ENCODE data around the gene RPLP1.

The RPLP1 gene

DNA sequence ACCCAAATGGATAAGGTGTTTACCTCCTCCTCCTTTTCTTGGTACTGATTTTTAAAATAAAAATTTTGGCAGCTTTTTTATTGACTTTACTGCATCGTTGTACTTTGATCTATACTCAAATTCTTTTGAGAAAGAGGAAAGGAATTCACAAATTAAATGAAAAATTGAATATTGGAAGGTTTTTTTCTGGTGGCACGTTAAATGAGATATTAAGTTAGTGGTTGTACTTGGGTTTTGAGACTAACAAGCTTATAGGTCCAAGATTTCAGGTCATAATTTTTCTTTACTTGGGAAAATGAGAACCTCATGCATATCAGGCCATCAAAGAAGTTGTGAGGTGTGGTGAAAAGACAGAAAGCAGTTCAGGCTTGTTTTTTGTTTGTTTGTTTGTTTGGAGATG, 14.1 kb downstream of the RPLP1 start:
- ATAC-seq (ENCODE audit: insufficient read depth, low read depth), result no peak
- Histone ChIP-seq H3K27ac (ENCODE audit: low read length) (no peak overlapping the region), H4K20me1 (ENCODE audit: insufficient read depth, low read length) (no peaks in the 10 kb centered on the region), H3K27me3 (ENCODE audit: insufficient read depth, low read length, poor library complexity) (no peaks in the 10 kb centered on the region), H3K4me1 (ENCODE audit: insufficient read depth, low read length) (peaks cover 18% of the 10 kb centered on the region), H3K36me3 (ENCODE audit: insufficient read depth, low read length) (no peaks in the 10 kb centered on the region), H3K4me3 (ENCODE audit: low read depth in 1 of 2, low read length in 2 of 2) (no peak overlapping the region), H3K9me3 (ENCODE audit: insufficient read depth, low read length, severe bottlenecking) (no peaks in the 10 kb centered on the region), H2AFZ (ENCODE audit: low read depth, low read length) (no peak overlapping the region), H3K9ac (ENCODE audit: low read depth, low read length) (no peak overlapping the region), H3K4me2 (ENCODE audit: insufficient read depth, low read length) (no peak overlapping the region), H3K79me2 (ENCODE audit: insufficient read depth, low read length) (no peaks in the 10 kb centered on the region)
- TF ChIP-seq, protein P1, sequence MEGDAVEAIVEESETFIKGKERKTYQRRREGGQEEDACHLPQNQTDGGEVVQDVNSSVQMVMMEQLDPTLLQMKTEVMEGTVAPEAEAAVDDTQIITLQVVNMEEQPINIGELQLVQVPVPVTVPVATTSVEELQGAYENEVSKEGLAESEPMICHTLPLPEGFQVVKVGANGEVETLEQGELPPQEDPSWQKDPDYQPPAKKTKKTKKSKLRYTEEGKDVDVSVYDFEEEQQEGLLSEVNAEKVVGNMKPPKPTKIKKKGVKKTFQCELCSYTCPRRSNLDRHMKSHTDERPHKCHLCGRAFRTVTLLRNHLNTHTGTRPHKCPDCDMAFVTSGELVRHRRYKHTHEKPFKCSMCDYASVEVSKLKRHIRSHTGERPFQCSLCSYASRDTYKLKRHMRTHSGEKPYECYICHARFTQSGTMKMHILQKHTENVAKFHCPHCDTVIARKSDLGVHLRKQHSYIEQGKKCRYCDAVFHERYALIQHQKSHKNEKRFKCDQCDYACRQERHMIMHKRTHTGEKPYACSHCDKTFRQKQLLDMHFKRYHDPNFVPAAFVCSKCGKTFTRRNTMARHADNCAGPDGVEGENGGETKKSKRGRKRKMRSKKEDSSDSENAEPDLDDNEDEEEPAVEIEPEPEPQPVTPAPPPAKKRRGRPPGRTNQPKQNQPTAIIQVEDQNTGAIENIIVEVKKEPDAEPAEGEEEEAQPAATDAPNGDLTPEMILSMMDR (IDR thresholded peaks at IDR 0.05; ENCODE audit: borderline replicate concordance, extremely low read depth, low read length, poor library complexity, severe bottlenecking), result no peak
- no peak for TF ChIP-seq EZH2 (IDR thresholded peaks at IDR 0.05; ENCODE audit: borderline replicate concordance, low read depth, low read length, severe bottlenecking)
- DNase-seq, result no peak

DNA sequence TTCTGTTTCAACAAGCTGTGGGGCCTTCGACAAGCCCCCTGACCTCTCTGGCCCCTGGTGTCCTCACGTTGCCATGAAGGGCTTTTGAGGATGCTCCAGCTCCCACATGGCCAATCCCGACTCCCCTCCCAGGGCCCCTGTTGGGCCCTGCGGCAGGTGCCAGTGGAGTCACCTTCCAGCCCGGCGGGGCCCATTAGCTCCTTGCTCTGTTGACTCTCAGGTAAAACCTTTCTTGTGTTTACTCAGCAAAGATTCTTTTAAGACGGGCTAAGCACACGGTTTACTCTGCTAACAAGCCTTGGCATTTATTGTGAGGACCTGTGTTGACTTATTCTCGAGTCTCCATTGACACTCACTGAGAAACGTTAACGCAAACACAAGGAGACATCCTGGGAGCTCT, 15.0 kb downstream of the RPLP1 start:
- Histone ChIP-seq H3K27me3 (ENCODE audit: insufficient read depth, low read length, poor library complexity) (no peaks in the 10 kb centered on the region), H3K4me1 (ENCODE audit: insufficient read depth, low read length) (peaks cover 10% of the 10 kb centered on the region), H3K9ac (ENCODE audit: low read depth, low read length) (no peak overlapping the region), H3K4me3 (ENCODE audit: low read depth in 1 of 2, low read length in 2 of 2) (no peak overlapping the region), H3K27ac (ENCODE audit: low read length) (no peak overlapping the region), H3K9me3 (ENCODE audit: insufficient read depth, low read length, severe bottlenecking) (no peaks in the 10 kb centered on the region), H2AFZ (ENCODE audit: low read depth, low read length) (no peak overlapping the region), H3K36me3 (ENCODE audit: insufficient read depth, low read length) (no peaks in the 10 kb centered on the region), H3K4me2 (ENCODE audit: insufficient read depth, low read length) (no peak overlapping the region), H4K20me1 (ENCODE audit: insufficient read depth, low read length) (no peaks in the 10 kb centered on the region), H3K79me2 (ENCODE audit: insufficient read depth, low read length) (no peaks in the 10 kb centered on the region)
- no peak for TF ChIP-seq EZH2 (IDR thresholded peaks at IDR 0.05; ENCODE audit: borderline replicate concordance, low read depth, low read length, severe bottlenecking)
- TF ChIP-seq, protein P1 (IDR thresholded peaks at IDR 0.05; ENCODE audit: borderline replicate concordance, extremely low read depth, low read length, poor library complexity, severe bottlenecking), result no peak
- no peak for ATAC-seq (ENCODE audit: insufficient read depth, low read depth)
- no peak for DNase-seq

DNA sequence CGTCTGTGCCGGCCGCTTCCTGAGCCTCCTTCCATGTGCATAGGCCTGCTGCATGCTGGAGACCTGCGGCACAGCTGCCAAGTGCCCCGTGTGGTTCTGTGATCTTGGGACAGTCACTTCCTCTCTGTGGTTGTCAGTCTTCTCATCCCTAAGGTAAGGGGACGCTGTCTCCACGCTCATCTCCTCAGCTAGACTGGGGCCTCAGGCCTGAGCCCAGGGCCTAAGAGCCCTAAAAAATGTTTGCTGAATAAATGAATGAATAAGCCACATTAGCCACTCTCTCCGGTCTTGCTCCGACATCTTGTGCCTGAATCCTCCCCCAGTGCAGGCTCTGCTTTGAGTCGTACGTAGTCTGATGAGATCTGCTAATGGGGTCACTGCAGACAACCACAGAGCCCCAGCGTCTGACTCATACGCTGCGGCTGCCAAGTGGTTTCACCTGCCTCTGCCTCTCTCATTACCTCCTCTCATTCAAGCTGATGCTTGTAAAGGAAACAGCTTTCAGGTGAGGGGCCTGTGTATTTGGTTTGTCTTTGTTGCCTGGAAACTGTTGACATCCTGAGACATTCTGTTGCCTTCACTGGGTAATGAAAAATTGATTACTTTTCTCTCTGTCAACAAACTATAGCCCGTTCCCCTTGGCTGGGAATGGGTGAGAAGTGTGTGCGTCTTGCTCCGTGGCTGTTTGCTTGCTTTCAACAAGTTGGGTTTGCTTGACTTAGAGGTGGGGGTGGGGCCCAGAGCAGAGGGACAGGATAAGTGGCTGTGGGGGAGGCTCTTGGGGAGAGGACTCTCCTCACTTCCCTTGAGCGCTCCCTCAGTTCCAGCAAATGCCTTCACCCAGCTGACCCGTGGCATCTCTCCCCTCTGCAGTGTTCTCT, 15.9 kb downstream of the RPLP1 start:
- H3K27me3 ChIP-seq (ENCODE audit: insufficient read depth, low read length, poor library complexity), result no peaks in the 10 kb centered on the region
- H3K9ac ChIP-seq (ENCODE audit: low read depth, low read length), result no peak overlapping the region
- H3K4me1 ChIP-seq (ENCODE audit: insufficient read depth, low read length), result peaks cover 2% of the 10 kb centered on the region
- H2AFZ ChIP-seq (ENCODE audit: low read depth, low read length), result no peak overlapping the region
- no peak overlapping the region for H3K4me2 ChIP-seq (ENCODE audit: insufficient read depth, low read length)
- ATAC-seq (ENCODE audit: insufficient read depth, low read depth), result peak; percentile 86
- no peaks in the 10 kb centered on the region for H3K79me2 ChIP-seq (ENCODE audit: insufficient read depth, low read length)
- TF ChIP-seq, protein P1 (IDR thresholded peaks at IDR 0.05; ENCODE audit: borderline replicate concordance, extremely low read depth, low read length, poor library complexity, severe bottlenecking), result no peak
- no peak for TF ChIP-seq EZH2 (IDR thresholded peaks at IDR 0.05; ENCODE audit: borderline replicate concordance, low read depth, low read length, severe bottlenecking)
- H3K36me3 ChIP-seq (ENCODE audit: insufficient read depth, low read length), result no peaks in the 10 kb centered on the region
- no peaks in the 10 kb centered on the region for H3K9me3 ChIP-seq (ENCODE audit: insufficient read depth, low read length, severe bottlenecking)
- DNase-seq, result peak; percentile 57
- no peak overlapping the region for H3K4me3 ChIP-seq (ENCODE audit: low read depth in 1 of 2, low read length in 2 of 2)
- H4K20me1 ChIP-seq (ENCODE audit: insufficient read depth, low read length), result no peaks in the 10 kb centered on the region
- no peak overlapping the region for H3K27ac ChIP-seq (ENCODE audit: low read length)
